Keratinocyte (primary cell): ENCODE measurements around the gene VPS37C.

Source experiments
- EZH2 ChIP-seq: IDR thresholded peaks from one replicate; pipeline ENCODE4 v1.6.1; 2012; ENCODE audit warnings: inconsistent platforms, mild to moderate bottlenecking, low read length, moderate library complexity
- TF ChIP-seq, protein P1 (sequence below), 3 experiments: IDR thresholded peaks in 1 of 3; conservative IDR thresholded peaks in 1 of 3; optimal IDR thresholded peaks in 1 of 3; 2 replicates in 2 of 3; 3 replicates in 1 of 3; pipeline versions ENCODE3 to v1.5.1; 2011; ENCODE audit warnings: low read length in 3 of 3, mild to moderate bottlenecking in 3 of 3, moderate library complexity in 2 of 3, control low read depth in 1 of 3, inconsistent platforms in 1 of 3; ENCODE audit not compliant: insufficient read depth in 2 of 3; ENCODE audit errors: extremely low read depth in 1 of 3

GRCh38 chr11:61082931-61083531, 78.2 kb downstream of the VPS37C start:
- TF ChIP-seq, protein P1, sequence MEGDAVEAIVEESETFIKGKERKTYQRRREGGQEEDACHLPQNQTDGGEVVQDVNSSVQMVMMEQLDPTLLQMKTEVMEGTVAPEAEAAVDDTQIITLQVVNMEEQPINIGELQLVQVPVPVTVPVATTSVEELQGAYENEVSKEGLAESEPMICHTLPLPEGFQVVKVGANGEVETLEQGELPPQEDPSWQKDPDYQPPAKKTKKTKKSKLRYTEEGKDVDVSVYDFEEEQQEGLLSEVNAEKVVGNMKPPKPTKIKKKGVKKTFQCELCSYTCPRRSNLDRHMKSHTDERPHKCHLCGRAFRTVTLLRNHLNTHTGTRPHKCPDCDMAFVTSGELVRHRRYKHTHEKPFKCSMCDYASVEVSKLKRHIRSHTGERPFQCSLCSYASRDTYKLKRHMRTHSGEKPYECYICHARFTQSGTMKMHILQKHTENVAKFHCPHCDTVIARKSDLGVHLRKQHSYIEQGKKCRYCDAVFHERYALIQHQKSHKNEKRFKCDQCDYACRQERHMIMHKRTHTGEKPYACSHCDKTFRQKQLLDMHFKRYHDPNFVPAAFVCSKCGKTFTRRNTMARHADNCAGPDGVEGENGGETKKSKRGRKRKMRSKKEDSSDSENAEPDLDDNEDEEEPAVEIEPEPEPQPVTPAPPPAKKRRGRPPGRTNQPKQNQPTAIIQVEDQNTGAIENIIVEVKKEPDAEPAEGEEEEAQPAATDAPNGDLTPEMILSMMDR (optimal IDR thresholded peaks at IDR 0.05 in 1 of 3, IDR thresholded peaks at IDR 0.05 in 1 of 3, conservative IDR thresholded peaks at IDR 0.05 in 1 of 3; ENCODE audit: extremely low read depth in 1 of 3, insufficient read depth in 2 of 3, low read length in 3 of 3), result no peak
- TF ChIP-seq EZH2, result no peak
